ENCODE data around the gene INA.
"Not testable (repeated sequence)": the region's sequence is repeated elsewhere in the genome, so short reads cannot be mapped to it uniquely, and the experiment has no call there.

Gene INA

DNA sequence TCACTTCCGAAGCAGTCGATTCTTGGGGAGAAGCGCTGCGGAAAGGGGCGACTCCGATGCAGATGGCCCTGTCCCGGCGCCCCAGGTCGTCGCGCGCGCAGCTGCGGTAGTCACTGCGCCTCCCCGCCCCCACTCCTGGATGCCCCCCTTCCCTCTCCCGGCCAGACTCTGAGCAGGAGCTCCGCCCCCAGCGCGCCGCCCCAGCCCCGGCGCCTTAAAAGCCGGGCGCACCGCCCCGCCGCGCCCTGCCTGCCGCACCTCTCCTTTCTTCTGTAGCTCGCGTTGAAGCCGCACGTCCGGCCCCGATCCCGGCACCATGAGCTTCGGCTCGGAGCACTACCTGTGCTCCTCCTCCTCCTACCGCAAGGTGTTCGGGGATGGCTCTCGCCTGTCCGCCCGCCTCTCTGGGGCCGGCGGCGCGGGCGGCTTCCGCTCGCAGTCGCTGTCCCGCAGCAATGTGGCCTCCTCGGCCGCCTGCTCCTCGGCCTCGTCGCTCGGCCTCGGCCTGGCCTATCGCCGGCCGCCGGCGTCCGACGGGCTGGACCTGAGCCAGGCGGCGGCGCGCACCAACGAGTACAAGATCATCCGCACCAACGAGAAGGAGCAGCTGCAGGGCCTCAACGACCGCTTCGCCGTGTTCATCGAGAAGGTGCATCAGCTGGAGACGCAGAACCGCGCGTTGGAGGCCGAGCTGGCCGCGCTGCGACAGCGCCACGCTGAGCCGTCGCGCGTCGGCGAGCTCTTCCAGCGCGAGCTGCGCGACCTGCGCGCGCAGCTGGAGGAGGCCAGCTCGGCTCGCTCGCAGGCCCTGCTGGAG lies at the start of gene INA:
TSS of gene INA (plus strand) at position 243 of the 817 bp plus-strand sequence. CDS start at position 317, 74 bp downstream.
- no peak for DNase-seq (ENCODE audit: low spot score)

- DNase-seq (ENCODE audit: low spot score): no peak
Observed at GRCh38 chr10:103227416-103227815, 49.5 kb upstream of the INA start.

- peak; percentile 32 for DNase-seq (ENCODE audit: low spot score)
Observed at GRCh38 chr10:103231047-103231551, 45.8 kb upstream of the INA start.

- DNase-seq (ENCODE audit: low spot score): no peak
Observed at GRCh38 chr10:103232131-103232673, 44.7 kb upstream of the INA start.

GRCh38 chr10:103232772-103233488 lies 44.0 kb upstream of the INA start:
- DNase-seq (ENCODE audit: low spot score): no peak

GRCh38 chr10:103235775-103236174 lies 41.2 kb upstream of the INA start:
- no peak for DNase-seq (ENCODE audit: low spot score)

GRCh38 chr10:103238506-103239252 lies 38.3 kb upstream of the INA start:
- no peak for DNase-seq (ENCODE audit: low spot score)

DNA sequence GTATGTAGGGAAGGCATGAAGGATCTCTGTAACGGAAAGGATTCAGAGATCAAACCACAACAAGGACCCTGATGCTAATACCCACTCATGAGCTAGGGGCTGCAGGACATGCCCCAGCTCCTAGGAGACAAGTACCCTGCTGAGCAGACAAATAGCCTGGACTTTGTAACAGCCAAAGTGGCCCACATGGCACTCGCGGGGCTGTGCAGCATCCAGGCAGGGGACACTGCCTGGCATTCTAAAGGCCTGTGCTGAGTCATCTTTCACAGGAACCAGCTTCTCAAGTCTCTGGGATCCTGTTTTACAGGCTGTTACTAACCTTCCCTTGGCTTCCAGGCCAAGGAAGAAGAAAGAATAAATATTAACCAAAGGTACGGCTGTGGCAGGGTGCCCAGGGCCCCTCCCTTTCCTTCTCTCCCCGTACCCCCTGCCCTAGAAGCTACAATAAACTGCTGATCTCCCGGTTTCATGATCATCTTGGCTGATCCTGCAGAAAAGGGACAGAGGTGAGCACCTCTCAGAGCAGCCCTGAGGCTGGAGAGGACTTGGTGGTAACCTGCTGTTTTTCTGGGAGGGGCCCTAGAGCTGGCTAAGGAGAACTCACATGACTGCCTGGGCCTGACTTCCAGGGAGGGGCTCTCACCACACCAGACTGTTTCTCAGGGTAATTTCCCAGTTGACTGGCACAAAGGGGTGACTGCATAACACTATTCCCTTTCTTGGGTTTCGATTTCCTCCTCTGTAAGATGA lies 35.5 kb upstream of the INA start:
- DNase-seq (ENCODE audit: low spot score): no peak

DNA sequence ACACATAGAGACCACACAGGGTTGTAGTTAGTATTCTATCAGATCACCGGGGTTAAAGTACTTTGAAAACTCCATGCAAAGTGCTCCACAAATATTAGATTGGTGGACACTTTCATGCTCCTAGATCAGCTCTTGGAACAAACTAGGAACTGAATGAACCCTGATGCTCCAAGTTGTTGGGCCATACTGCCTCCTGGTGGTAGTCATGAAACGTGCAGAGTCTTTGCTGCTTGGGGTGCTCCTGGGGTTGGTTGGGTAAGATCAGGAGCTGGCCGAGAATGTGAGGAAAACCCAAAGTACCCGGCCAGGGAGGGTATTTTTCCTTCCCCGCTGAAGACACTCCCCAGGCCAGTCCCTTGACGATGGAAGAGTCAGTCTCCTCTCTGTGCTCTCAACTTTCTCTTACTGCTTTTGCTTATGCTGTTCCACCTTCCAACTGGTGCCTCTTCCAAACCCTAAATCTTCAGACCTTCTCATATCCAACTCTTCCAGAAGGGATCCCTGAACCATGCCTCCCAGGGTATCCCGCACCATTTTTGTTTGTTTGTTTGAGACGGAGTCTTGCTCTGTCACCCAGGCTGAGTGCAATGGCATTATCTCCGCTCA lies 32.2 kb upstream of the INA start:
- peak; percentile 64 for DNase-seq (ENCODE audit: low spot score)

GRCh38 chr10:103245587-103245986 lies 31.4 kb upstream of the INA start, which contains the start of gene RPEL1:
RPEL1 (plus strand) TSS chr10:103245887; CDS start chr10:103245997, 110 bp downstream.
- not testable (repeated sequence) for DNase-seq (ENCODE audit: low spot score)

DNA sequence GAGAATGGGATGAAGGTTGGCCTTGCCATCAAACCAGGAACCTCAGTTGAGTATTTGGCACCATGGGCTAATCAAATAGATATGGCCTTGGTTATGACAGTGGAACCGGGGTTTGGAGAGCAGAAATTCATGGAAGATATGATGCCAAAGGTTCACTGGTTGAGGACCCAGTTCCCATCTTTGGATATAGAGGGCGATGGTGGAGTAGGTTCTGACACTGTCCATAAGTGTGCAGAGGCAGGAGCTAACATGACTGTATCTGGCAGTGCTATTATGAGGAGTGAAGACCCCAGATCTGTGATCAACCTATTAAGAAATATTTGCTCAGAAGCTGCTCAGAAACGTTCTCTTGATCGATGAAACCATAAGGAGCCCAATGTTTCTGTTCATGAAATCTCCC lies 30.6 kb upstream of the INA start:
- DNase-seq (ENCODE audit: low spot score): no peak

GRCh38 chr10:103254113-103254512 lies 22.8 kb upstream of the INA start:
- DNase-seq (ENCODE audit: low spot score): no peak

DNA sequence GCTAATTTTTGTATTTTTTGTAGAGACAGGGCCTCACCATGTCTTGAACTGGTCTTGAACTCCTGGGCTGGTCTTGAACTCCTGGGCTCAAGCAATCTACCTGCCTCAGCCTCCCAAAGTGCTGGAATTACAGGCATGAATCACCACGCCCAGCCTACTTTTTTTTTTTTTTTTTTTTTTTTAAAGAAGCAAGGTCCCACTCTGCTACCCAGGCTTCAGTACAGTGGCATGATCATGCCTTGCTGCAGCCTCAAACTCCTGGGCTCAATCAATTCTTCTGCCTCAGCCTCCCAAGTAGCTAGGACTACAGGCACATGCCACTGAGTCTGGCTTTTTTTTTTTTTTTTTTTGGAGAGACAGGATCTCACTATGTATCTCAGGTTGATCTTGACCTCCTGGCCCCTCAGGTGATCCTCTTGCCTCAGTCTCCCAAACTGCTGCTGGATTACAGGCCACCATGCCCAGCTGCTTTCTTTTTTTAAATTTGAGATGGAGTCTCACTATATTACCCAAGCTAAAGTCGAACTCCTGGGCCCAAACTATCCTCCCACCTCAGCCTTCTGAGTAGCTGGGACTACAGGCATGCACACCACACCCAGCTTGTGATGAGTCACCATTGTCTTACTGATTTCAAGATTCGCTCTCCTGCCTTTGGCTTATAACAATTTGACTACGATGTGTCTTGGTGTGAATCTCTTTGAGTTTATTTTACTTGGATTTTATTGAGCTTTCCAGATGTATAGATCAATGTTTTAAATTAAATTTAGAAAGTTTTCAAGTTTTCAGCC lies 22.2 kb upstream of the INA start:
- no peak for DNase-seq (ENCODE audit: low spot score)

GRCh38 chr10:103256613-103257012 lies 20.3 kb upstream of the INA start:
- DNase-seq (ENCODE audit: low spot score): no peak

DNA sequence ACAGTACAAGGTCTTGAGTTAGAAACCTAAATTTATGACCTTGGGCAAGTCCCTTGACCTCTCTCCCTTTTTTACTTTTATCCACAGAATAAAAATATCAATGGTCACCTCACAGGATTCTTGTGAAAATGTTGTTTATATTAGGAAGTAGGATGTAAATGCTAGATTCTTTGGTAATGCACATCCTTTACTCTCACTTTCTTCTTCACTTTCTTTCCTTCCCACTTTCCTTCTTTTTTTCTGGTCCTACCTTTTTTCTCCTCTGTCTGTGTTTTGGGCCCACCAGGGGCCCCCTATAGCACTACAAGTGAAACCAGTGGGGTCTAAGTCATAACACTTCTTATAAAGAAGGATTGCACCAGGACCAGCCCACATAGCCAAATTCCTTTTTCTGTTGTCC lies 19.1 kb upstream of the INA start:
- no peak for DNase-seq (ENCODE audit: low spot score)

DNA sequence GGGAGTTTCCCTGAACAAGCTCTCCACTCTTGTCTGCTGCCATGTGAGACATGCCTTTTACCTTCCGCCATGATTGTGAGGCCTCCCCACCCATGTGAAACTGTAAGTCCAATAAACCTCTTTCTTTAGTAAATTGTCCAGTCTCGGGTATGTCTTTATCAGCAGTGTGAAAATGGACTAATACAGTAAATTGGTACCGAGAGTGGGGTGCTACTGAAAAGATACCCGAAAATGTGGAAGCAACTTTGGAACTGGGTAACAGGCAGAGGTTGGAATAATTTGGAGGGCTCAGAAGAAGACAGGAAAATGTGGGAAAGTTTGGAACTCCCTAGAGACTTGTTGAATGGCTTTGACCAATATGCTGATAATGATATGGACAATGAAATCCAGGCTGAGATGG lies 18.0 kb upstream of the INA start:
- DNase-seq (ENCODE audit: low spot score): not testable (repeated sequence)

DNA sequence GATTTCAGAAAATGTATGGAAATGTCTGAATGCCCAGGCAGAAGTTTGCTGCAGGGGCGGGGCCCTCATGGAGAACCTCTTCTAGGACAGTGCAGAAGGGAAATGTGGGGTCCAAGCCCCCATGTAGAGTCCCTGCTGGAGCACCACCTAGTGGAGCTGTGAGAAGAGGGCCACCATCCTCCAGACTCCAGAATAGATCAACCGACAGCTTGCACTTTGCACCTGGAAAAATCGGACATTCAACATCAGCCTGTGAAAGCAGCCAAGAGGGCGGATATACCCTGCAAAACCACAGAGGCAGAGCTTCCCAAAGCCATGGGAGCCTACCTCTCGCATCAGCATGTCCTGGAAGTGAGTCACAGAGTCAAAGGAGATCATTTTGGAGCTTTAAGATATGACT lies 16.9 kb upstream of the INA start:
- no peak for DNase-seq (ENCODE audit: low spot score)

DNA sequence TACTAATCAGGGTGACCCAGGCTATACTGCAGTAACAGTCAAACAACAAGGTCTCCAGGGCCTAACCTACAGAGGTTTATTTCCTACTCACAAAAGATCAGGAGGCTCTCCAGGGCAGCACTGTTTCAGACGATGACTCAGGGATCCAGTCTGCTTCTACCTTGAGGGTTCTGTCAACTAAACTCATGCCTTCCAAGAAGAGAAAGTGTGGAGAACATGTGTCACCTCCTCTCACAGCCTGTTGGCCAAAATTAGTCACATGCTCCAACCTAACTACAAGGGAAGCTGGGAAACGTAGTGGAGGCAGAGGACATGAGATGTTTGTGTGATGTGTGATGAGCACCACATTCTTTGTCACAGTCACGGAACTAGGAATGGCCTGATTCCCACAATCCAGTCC lies 14.7 kb upstream of the INA start:
- no peak for DNase-seq (ENCODE audit: low spot score)

DNA sequence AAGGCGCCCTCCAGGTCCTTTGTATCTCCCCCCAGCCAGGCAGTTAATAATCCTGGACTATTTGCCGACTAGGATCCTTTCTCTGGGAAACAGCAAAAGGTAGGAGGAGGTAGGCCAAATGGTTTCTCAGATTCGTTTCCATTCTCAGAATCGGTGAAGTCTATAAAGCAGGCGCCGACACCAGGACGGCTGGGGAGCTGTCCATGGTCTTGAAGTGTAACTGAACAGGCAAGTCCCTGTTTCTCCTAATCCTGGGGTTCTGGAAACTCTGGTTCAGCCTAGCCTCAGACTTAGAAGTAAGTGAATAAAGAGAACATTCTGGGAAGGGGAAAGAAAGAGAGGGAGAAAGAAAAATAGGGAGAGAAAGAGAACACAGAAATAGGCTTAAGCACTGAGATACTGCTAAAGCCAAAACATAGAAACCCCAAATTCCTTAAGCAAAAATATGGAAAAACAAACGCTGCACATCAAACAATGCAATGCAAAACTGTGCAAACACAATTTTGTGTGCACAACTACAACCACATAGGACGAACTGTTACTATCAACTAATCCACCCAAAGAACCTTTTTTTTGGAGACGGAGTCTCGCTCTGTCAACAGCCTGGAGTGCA lies 11.1 kb upstream of the INA start:
- DNase-seq (ENCODE audit: low spot score): no peak

DNA sequence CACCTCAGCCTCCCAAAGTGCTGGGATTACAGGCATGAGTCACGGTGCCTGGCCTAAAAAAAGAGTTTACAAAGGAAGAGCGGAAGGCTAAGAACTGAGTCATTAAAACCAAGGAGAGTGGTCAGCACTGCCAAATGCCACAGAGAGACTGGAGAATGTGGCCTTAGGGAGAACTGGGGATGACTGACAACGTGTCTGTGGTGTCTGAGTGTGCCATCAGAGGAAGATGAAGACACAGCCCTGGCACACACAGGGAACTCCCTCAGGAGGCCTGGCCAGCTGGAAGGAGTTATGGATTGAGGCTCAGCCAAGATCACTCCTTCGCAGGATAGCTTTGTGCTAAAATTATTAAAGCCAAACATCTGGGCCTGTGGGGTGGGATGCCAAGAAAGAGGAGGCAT lies 3.9 kb upstream of the INA start:
- DNase-seq (ENCODE audit: low spot score): peak; percentile 76
